ENCODE results near the gene BAZ1A.

DNA sequence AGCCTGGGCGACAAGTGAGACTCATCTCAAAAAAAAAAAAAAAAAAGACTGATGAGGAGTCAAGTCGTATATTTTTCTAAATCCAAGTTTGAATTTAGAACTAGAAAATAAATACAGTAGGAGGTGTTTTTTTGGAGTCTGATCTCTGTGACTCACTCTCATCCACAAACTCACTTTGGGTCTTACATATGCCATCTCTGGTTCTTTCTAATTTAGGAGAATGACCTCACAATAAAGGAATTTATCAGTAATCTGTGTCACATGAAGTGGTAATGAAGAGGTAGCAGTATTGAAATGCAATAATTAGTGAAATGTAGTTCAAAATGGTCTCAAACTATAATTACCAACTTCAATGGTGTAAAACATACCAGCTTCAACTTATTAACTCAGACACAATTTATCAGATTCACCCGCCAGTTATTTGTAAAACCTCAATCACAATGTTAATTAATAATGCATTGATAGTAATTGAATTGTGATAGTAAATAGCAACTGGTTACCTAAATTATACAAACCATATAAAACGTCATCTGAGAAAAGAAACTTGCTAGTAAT lies 156.3 kb downstream of the BAZ1A start:
- TF ChIP-seq CTCF (conservative IDR thresholded peaks at IDR 0.05) (no peak), ZFX (IDR thresholded peaks at IDR 0.05) (no peak)

Measured in C4-2B (cell line).